ENCODE data around the gene ADCY2.

Gene ADCY2

DNA sequence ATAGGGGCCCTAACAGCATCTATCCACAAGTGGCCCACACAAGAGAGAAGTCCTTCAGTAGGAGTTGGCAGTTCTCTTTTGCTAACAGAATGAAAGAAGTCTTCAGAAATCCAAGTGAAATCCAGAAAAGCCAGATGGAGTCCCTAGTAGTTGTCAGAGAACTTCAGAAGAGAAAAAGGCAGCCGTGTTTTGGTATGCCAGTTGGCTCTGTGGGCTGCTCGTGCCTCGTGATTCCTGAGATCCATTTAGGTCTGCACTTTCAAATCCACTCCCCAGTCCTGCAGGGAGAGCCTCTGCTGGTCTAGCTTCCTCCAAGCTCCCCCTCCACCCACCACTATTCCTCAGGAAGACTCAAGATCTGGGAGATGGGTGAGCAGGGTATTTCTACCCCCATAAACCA is 386.0 kb downstream of the ADCY2 start:
- DNase-seq (ENCODE audit: low read depth, low spot score) = no peak

DNA sequence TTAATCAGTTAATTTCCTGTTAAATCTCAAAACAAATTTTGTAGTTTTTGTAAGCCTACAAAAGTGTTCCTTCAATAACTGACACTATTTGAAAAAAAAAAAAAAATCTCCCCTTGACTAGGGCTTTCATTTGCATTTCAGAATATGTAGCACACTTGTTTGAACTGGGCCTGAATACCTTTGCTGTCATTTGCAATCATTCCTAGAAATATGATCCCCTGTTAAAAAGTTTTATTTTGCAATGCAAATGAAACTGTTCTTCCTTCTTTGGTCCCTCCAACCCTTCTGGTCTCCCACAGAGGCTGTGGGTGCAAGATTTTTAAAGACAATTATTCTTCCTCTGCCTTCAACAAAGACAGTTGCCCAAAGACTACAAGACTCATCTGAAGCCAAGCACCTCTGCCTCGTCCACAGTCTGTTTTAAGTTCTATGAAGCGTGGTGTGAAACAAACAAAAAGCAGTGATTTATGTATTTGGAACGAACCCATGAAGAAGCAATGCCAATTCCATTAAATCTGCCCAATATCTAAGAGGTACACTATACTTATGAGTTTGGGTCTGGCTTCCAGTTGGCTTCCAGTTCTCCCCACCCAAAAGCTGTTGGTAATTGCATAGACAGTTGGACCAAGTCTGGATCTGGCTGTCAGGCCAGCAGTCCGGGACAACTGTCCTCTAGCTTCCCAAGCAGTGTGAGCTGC is 388.9 kb downstream of the ADCY2 start:
- DNase-seq (ENCODE audit: low read depth, low spot score) = no peak

DNA sequence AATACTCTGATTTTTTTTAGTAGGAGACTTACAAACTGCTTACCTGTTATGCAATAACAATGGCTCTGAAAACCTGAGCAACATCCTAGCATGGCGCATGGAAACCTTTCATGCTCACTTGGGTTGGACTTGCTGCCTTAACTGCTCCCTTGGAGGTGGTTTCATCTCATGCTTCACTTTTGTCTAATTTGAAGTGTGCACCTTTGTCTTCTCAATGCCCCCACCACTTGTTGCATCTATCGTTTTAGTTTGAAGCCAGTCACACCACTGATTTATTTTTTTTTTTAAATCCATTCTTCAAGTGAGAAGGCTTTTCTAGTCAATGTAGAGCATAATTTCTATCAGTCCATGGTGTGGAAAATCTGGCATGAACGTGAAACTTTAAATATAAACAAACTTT is 391.8 kb downstream of the ADCY2 start:
- DNase-seq (ENCODE audit: low read depth, low spot score) = no peak

DNA sequence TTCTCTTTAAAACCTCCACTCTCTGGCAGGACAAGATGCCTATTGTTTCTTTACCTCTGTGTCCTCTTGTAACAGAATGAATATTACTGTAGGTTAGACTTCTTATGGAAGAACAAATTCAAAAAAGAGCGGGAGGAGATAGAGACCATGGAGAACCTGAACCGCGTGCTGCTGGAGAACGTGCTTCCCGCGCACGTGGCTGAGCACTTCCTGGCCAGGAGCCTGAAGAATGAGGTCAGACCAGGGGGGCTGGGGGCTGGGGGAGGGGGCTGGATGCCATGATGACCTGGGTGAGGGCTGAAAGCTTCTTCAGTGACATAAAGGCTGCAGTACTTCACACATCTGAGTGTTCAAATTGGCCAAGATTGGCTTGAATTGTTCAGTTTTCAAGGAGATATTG is 393.6 kb downstream of the ADCY2 start:
- no peak for DNase-seq (ENCODE audit: low read depth, low spot score)

DNA sequence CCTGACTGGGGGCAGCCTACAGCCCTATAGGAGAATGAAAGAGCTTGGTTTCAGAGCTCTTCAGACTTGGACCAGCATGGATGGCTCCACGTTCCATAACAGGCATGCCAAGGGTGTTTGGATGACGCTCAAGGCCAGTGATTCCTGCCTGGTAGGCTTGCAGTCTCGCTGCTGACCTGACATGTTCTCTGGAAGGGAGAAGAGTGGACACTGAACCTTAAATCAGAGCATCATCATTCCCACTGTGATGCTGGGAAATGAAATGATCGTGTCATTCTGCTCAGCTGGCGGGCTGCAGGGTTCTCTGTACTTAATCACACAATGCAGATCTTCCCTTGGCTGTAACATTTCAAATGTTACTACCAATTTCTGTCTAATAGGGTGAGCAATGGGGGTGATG is 398.0 kb downstream of the ADCY2 start:
- DNase-seq (ENCODE audit: low read depth, low spot score) = no peak

DNA sequence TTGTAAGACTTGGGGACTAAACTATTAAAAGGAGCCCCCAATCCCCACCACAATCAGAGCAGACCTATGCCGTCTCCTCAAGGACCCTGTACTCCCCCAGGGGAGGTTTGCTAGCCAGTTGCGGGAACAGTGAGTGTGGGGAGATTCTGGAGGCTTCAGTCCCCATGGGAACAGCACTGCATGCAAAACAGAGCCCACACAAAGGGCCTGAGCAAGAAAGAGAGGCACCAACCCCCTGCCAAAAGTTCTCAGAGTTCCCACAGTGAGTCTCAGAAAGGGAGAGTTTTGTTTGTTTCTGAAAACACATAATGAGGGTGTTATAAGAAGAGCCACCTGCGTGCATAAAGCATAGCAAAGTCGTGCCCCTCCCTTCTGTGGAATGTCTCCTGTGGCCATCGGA is 398.4 kb downstream of the ADCY2 start:
- no peak for DNase-seq (ENCODE audit: low read depth, low spot score)

DNA sequence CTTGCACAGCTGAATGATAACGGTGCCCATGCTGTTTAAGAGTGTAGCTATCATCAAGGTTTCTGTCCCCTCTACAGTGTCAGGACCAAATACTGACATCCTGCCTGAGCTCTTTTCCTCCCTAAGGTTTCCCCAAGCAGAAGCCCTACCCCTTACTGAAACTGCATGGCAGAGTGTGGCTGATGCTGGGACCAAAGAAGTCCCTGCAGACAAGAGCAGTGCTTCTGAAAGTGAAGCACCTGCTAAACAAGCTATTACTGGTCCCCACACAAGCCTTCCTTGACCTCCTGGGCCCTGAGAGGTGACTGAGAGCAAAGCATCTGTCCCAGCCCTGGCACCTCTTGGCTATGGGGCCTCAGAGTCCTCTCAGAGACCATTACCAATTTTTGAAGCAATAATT is 398.9 kb downstream of the ADCY2 start:
- DNase-seq (ENCODE audit: low read depth, low spot score) = no peak

DNA sequence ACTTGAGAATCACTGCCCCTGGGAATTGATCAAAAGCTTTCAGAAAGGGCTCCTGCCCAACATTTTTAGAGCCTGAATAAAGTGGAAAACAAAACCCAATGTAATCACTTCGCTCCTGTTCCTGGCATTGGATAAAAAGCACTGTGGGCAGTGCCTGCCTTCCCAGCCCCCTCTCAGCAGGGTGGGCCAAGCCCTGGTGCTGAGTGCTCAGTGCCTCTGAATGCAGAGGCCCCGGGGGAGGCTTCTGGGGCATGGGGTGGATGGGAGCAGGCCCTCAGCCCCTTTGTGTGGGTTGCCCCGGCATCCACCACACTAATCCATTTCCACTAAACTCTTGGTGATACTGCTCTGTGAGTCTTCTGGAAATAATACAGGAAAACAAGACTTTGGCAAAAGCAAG is 399.4 kb downstream of the ADCY2 start:
- DNase-seq (ENCODE audit: low read depth, low spot score) = no peak

DNA sequence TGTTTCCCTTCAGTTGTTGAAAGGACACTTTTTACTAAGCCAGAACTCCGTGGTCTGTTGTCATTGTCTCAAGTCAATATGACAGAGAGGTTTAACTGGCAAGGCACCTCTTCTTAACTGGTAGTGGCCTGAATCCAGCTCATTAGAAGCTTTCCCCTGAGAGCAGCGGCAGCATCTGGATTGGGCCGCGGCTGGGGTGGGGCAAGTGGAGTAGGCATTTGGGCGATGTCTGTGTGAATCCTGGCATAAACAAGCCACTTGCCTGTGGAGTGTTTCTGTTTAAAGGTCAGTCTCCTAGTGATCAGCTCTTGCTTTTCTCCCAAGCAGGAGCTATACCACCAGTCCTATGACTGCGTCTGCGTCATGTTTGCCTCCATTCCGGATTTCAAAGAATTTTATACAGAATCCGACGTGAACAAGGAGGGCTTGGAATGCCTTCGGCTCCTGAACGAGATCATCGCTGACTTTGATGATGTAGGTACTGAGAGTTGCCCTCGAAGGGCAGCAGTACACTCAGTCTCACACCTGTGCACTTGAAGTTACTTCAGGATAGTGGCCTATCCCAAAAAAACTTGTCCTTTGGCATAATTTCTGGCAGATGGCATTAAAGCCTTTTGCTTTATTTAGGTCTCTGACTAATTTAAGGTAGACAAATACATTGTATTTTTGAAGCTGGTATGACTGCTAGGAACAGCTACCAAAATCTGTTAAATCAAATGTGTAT is 406.1 kb downstream of the ADCY2 start:
- DNase-seq (ENCODE audit: low read depth, low spot score) = no peak

DNA sequence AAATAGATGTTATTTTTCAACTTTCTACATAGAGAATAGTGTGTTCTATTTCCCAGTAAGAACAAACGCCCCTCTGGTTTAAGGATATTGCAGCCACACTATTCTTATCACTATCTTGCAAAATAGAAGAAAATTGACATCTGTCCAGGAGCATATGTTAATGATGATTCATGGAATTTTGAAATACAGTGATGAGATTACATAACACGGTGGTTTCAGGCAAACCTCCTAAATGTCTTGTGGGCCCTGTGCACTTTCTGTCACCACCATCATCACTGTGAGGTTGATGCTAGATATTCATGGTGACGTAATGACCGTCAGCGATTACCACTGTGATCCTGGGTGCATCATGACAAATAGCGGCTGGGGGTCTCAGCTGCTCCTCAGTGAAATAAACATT is 406.9 kb downstream of the ADCY2 start:
- no peak for DNase-seq (ENCODE audit: low read depth, low spot score)

DNA sequence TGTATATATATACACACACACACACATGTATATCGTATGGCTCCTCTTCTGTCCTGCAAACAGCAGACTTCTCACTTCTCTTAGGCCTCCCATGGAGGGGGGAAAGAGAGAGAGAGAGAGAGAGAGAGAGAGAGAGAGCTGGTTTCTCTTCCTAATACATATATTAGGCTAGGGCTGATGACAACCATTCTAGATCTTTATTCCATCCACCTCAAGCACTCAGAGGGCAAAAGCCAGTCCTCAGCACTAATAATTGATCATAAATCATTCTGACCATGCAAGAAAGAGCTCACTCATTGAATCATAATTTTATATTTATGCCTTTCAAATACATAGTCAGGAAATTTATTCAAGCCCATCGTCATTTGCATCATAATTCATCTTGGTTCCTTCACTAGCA is 408.0 kb downstream of the ADCY2 start:
- no peak for DNase-seq (ENCODE audit: low read depth, low spot score)

DNA sequence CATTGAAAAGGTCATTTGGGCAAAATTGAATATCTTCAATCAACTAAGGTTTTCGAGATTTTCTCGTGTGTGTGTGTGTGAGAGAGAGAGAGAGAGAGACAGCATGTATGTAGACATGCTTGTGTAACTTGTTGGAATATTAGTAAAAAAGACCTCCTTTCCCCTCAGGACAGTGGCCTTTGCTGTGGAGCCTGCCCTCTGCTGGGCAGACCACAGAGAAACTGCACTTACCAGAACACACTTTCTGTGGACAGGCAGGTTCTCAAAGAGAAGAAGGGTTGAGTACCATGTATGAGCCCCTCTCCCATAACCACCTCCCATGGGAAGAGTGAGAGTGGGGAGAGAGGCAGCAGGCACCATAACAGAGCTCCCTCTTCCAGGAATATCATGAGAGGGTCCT is 409.4 kb downstream of the ADCY2 start:
- DNase-seq (ENCODE audit: low read depth, low spot score) = no peak

DNA sequence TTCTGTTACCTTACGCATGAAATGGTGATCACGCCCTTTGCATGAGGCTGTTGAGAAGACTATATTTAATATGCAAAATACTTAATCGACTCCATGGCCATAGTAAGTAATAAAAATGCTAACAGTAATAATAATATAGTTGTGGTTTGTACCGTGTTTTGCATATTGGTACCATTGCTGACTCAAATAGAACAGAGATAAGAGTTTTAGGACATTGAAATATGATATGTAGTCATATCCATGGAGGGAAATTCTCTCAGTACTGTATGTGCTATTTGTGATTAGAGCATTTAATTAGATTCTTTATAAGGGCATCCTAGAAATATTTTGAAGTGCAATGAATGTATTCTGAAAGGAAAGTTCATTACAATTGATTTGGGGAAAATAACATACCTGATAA is 413.1 kb downstream of the ADCY2 start:
- DNase-seq (ENCODE audit: low read depth, low spot score) = no peak

DNA sequence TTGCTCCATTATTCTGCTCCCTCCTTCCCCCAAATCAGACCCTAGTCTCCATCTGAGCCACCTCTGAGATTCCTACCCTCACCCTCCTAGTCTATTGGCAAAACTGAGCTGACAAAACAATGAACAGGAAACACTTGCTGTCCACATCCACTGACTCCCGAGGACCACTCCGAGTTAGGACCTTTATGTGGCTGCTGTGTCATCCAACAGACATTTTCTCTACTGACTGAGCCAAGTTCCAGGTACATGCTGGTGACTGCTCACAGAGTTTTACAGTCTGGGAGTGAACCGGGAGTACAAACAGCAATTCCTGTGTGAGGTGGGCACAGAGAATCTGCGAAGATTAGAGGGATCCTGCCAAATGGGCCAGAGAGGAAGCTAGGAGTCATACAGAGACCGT is 415.8 kb downstream of the ADCY2 start:
- no peak for DNase-seq (ENCODE audit: low read depth, low spot score)

DNA sequence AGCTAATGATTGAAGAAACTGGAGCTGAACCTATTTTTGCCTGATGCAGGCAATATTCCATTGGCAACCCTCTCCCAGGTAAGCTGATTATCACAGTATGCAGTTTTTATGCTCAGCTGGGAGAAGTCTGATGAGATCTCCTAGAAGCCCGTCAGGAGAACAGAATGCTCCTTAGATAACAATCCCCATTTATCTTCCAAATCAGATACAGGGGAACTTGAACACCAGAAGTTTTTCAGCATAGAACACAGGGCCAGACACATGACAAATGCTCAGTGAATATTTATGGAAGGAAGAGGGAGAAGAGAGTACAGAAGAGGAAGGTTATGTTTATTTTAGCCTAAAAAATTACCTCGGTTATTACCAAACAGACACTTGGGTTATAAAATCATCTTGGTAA is 417.1 kb downstream of the ADCY2 start:
- DNase-seq (ENCODE audit: low read depth, low spot score) = no peak

DNA sequence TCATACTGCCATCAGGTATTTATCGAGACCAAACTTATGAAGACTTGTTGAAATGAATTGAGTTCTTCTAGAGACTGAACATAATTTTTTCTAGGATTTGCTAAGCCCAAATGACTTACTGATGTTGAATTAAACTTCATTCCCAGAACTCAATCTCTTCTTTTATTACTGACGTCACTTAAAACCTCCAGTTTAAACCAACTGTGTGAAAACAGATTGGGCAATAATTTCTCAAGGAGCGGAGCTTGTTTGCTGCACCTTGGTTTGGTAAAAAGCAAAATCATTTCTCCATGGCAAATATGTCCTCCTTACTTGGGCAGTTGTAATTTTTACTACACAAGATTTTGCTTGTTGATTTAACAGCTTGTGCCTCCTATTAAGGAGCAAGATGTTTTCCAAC is 417.6 kb downstream of the ADCY2 start:
- DNase-seq (ENCODE audit: low read depth, low spot score) = no peak

DNA sequence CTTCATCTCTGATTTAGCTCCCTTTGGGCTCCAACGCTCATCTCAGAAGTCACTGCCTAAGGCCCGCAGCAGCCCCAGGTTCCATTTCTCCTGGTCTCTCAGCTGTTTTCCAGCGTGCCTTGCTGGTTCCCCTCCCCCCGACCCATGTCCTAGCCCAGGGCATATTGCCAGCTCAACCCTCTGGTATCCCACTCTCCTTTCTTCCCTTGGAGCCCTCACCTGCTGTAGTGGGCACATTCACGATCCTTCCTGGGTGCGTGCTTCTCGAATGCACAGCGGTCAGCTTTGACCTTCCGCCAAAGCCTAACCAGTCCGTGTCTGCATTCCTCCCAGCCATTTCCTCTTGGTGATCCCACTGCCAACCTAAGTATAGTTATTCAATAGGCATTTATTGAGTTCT is 418.9 kb downstream of the ADCY2 start:
- DNase-seq (ENCODE audit: low read depth, low spot score) = no peak

DNA sequence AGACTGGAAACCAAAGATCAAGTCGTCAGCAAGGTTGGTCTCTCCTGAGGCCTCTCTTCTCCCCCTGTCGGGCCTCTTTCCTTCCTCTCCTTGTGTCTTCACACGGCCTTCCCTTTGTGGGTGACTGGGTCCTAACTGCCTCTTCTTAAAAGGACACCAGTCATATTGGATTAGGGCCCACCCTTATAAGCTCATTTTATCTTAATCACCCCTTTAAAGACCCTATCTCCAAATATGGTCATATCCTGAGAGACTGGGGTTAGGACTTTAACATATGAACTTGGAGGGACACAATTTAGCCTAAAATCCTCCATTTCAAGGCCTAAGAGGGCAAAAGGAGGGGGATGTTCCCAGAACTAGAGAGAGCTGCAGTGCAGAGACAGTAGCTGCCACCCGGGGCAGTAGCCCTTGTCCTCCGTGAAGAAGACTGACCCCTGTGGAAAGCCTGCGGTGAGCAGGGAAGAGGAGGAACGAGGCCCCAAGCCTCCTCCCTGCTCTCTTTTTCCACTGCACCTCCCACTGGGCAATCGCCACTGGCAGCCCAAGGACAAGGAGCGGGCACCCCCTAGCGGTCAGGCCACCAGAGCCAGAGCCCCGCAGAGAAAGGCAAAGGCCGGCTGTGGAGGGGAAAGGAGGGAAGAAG is 420.1 kb downstream of the ADCY2 start:
- DNase-seq (ENCODE audit: low read depth, low spot score) = peak; percentile 95

DNA sequence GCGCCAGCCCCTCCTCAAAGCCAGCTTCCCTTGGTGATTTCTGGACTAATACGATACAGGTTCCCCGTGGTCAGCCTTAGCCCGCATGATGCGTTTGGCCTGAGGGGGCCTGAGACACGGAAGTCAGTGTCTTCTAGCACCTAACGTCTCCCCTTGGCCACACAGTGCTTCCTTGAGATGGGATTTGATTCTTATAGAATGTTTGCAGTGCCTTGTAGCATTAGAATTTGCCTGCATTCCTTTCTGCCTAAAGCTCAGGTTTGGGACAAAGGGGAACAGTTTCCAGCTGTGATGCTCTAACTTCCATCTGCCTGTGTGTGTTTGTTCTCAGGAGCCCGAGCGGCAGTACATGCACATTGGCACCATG is 420.6 kb downstream of the ADCY2 start:
- DNase-seq (ENCODE audit: low read depth, low spot score) = no peak

DNA sequence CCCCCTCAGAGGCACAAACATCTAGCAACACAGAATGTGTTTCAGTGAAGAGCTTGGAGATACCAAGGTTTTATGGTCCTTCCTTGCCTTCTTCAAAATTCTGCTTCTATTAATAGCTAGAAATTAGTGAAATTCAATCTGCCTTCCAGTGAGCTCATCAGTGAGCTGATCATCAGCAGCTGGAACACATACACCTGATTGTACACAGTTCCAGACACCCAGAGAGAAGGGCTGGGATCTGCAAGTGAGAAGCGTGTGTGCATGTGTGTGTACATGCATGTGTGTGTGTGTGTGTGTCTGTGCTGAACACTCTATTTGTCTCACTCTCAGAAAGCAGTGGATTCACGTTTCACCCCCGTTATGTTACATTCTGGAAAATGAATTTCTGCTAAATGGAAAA is 426.5 kb downstream of the ADCY2 start:
- DNase-seq (ENCODE audit: low read depth, low spot score) = no peak

DNA sequence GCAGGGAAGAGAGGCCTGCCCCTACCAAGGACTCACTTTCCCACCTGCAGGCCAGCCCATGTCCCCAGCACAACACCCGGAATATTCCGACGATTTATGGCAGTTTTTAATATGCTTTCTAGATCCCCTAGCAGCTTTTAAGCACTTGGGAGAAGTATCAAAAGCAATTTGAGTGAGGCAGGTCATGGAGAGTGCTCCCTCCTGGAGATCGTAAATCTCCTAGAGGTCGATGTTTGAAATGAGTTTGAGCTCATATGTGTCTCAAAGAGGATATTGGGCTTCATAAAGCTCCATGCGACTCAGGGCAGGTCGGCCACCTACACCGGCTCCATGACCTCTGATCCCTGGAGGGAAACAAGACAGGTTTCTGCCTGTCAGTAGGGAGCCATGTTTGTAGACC is 427.7 kb downstream of the ADCY2 start:
- DNase-seq (ENCODE audit: low read depth, low spot score) = no peak

DNA sequence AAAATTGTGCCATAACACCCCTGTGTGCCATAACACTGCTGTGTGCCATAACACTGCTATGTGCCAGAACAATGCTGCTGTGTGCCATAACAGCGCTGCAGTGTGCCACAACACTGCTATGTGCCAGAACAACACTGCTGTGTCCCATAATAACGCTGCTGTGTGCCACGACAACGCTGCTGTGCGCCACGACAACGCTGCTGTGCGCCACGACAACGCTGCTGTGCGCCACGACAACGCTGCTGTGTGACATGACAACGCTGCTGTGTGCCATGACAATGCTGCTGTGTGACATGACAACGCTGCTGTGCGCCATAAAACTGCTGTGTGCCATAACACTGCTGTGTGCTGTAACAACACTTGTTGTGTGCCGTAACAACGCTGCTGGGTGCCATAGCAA is 429.1 kb downstream of the ADCY2 start:
- DNase-seq (ENCODE audit: low read depth, low spot score) = no peak

DNA sequence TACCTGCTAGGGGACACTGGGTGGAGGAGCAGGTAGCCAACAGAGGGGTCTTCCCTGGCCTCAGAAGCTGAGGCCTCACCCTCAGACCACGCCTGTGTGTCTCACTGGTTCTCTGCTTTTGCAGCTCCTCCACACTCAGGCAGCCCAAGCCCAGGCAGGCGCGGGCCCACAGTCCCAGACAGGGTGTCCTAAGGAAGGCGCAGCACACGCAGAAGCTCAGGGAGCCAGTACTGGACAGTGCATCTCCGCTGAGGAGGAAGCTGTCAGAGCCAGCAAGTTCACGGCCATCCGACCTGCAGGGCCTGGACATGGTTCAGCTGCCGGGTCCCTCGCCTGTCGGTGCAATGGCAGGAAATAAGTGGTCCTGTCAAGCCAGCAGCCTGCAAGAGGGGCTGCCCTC is 429.7 kb downstream of the ADCY2 start:
- no peak for DNase-seq (ENCODE audit: low read depth, low spot score)
